ENCODE measurements around the gene EPHA4.

EPHA4 gene

GRCh38 chr2:221473451-221473850 is 98.7 kb downstream of the EPHA4 start:
- H3K27ac ChIP-seq: no peak overlapping the region
- intact Hi-C loops (cut with DNase I; ENCODE audit: low total_unique reads): no loop called here
- DNase-seq: no peak

GRCh38 chr2:221468317-221468716 is 103.8 kb downstream of the EPHA4 start:
- Histone ChIP-seq H3K27ac (no peak overlapping the region), H3K4me3 (no peak overlapping the region), H3K27me3 (no peaks in the 10 kb centered on the region), H3K36me3 (no peaks in the 10 kb centered on the region), H3K4me1 (peaks cover 0 to 43% (median 15%) of the 10 kb centered on the region in 4 donors), H3K9me3 (no peaks in the 10 kb centered on the region)
- intact Hi-C loops (cut with DNase I; ENCODE audit: low total_unique reads): no loop called here
- DNase-seq: no peak
- TF ChIP-seq, protein P1, sequence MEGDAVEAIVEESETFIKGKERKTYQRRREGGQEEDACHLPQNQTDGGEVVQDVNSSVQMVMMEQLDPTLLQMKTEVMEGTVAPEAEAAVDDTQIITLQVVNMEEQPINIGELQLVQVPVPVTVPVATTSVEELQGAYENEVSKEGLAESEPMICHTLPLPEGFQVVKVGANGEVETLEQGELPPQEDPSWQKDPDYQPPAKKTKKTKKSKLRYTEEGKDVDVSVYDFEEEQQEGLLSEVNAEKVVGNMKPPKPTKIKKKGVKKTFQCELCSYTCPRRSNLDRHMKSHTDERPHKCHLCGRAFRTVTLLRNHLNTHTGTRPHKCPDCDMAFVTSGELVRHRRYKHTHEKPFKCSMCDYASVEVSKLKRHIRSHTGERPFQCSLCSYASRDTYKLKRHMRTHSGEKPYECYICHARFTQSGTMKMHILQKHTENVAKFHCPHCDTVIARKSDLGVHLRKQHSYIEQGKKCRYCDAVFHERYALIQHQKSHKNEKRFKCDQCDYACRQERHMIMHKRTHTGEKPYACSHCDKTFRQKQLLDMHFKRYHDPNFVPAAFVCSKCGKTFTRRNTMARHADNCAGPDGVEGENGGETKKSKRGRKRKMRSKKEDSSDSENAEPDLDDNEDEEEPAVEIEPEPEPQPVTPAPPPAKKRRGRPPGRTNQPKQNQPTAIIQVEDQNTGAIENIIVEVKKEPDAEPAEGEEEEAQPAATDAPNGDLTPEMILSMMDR (IDR thresholded peaks at IDR 0.05): no peak

More at GRCh38 chr2:221473451-221473850, 98.7 kb downstream of the EPHA4 start:
- Histone ChIP-seq H3K9me3 (no peaks in the 10 kb centered on the region), H3K4me1 (peaks cover 0 to 18% (median under 1%) of the 10 kb centered on the region in 4 donors), H3K27me3 (no peaks in the 10 kb centered on the region), H3K36me3 (no peaks in the 10 kb centered on the region), H3K4me3 (no peak overlapping the region)
- TF ChIP-seq, protein P1 (IDR thresholded peaks at IDR 0.05): no peak

DNA sequence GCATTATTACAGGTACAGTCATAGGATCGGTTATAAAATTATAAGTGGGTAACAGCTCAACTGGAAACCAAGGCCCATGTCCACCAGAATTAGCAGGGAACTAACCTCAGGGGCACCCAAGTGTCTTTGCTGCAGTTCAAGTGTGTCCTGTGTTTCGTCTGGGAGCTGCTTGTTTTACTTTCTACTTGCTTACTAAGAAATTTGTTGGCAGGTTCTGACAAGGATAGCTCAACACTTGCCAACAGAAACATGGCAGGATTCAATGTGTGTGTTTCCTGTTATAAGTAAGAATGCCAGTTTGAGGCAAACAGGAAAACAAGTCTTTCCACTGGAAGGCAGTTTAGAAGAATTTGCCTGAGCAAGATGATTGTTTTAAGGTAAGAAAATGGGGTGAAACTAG is 104.5 kb downstream of the EPHA4 start:
- no peaks in the 10 kb centered on the region for H3K36me3 ChIP-seq
- H3K27ac ChIP-seq: no peak overlapping the region
- intact Hi-C loops (cut with DNase I; ENCODE audit: low total_unique reads): no loop called here
- TF ChIP-seq, protein P1 (IDR thresholded peaks at IDR 0.05): no peak
- H3K4me1 ChIP-seq: peaks cover 0 to 43% (median 15%) of the 10 kb centered on the region in 4 donors
- no peak overlapping the region for H3K4me3 ChIP-seq
- DNase-seq: no peak
- H3K27me3 ChIP-seq: no peaks in the 10 kb centered on the region
- no peaks in the 10 kb centered on the region for H3K9me3 ChIP-seq

- intact Hi-C loops (cut with DNase I; ENCODE audit: low total_unique reads): no loop called here
- H3K9me3 ChIP-seq: no peaks in the 10 kb centered on the region
Observed at GRCh38 chr2:221466744-221467143, 105.4 kb downstream of the EPHA4 start.

GRCh38 chr2:221465776-221466175 is 106.3 kb downstream of the EPHA4 start:
- TF ChIP-seq, protein P1 (IDR thresholded peaks at IDR 0.05): no peak
- Histone ChIP-seq H3K27me3 (no peaks in the 10 kb centered on the region), H3K4me3 (no peak overlapping the region), H3K4me1 (peaks cover 0 to 38% (median 15%) of the 10 kb centered on the region in 4 donors), H3K9me3 (no peaks in the 10 kb centered on the region), H3K27ac (no peak overlapping the region), H3K36me3 (no peaks in the 10 kb centered on the region)
- intact Hi-C loops (cut with DNase I; ENCODE audit: low total_unique reads): no loop called here
- DNase-seq: no peak

More at GRCh38 chr2:221466744-221467143, 105.4 kb downstream of the EPHA4 start:
- peaks cover 0 to 38% (median 15%) of the 10 kb centered on the region in 4 donors for H3K4me1 ChIP-seq
- TF ChIP-seq, protein P1 (IDR thresholded peaks at IDR 0.05): no peak
- no peak overlapping the region for H3K27ac ChIP-seq
- no peak overlapping the region for H3K4me3 ChIP-seq
- no peaks in the 10 kb centered on the region for H3K36me3 ChIP-seq
- H3K27me3 ChIP-seq: no peaks in the 10 kb centered on the region
- DNase-seq: no peak

DNA sequence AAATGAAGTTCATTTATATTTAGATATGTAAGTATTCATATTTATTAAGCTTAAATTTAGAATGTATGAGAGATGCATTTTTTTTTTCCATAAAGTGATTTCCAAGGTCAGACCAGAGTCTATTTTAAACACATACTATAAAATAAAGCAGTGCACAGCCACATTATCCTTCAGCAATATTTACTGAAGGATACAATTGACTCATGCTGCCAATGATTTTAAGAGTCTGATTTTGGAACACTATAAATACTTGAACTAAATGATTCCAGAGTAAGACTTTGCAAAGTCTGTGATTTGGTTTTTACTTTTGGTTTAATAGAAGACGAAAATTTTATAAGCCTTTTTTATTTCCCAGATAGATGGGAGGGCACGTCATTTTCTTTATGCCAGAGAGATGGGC is 107.1 kb downstream of the EPHA4 start:
- intact Hi-C loops (cut with DNase I; ENCODE audit: low total_unique reads): no loop called here
- peaks cover 0 to 38% (median 15%) of the 10 kb centered on the region in 4 donors for H3K4me1 ChIP-seq
- H3K4me3 ChIP-seq: no peak overlapping the region
- H3K36me3 ChIP-seq: no peaks in the 10 kb centered on the region
- no peak for DNase-seq
- no peaks in the 10 kb centered on the region for H3K9me3 ChIP-seq
- H3K27me3 ChIP-seq: no peaks in the 10 kb centered on the region
- H3K27ac ChIP-seq: no peak overlapping the region
- TF ChIP-seq, protein P1 (IDR thresholded peaks at IDR 0.05): no peak
